NB4 (cell line): Measurements from ENCODE around the gene ZNF469.

Experiments used
- CTCF ChIP-seq: IDR thresholded peaks from one replicate; pipeline ENCODE4 v1.5.1; 2012; ENCODE audit warnings: low read depth, low read length
- MAX ChIP-seq: IDR thresholded peaks from 2 replicates; pipeline ENCODE4 v1.6.1; 2011; ENCODE audit warnings: low read depth, low read length
- MYC ChIP-seq: IDR thresholded peaks from 2 replicates; pipeline ENCODE4 v1.6.1; 2011; ENCODE audit warnings: low read depth, low read length
- POLR2A ChIP-seq: IDR thresholded peaks from 2 replicates; pipeline ENCODE4 v1.6.1; 2011; ENCODE audit warnings: mild to moderate bottlenecking; ENCODE audit not compliant: insufficient read length; ENCODE audit errors: extremely low read depth

- TF ChIP-seq CTCF (no peak), MYC (no peak), POLR2A (no peak), MAX (no peak)
Observed at GRCh38 chr16:88377961-88378360, 4.8 kb upstream of the ZNF469 start.
